GM21447 (cell line): ENCODE measurements around the gene FBXL3.
"Not testable (repeated sequence)": the region's sequence is repeated elsewhere in the genome, so short reads cannot be mapped to it uniquely, and the experiment has no call there.

ENCODE experiments used
- ATAC-seq: cut with Tn5 transposase; IDR thresholded peaks from one replicate; pipeline ENCODE4 v1.9.1; 2021; ENCODE audit not compliant: unreplicated experiment

The FBXL3 gene

GRCh38 chr13:77028202-77028601, 1.2 kb upstream of the FBXL3 start:
- no peak for ATAC-seq

GRCh38 chr13:77026255-77026860, 601 bp downstream of the FBXL3 start:
- peak; percentile 58 for ATAC-seq

GRCh38 chr13:77022341-77022740, 4.6 kb downstream of the FBXL3 start:
- ATAC-seq, result no peak

GRCh38 chr13:77019756-77020155, 7.2 kb downstream of the FBXL3 start:
- ATAC-seq, result no peak

- no peak for ATAC-seq
Observed at GRCh38 chr13:77016888-77017623, 9.9 kb downstream of the FBXL3 start.

- no peak for ATAC-seq
Observed at GRCh38 chr13:77016251-77016812, 10.6 kb downstream of the FBXL3 start.

GRCh38 chr13:77014906-77015685, 11.9 kb downstream of the FBXL3 start:
- ATAC-seq, result no peak

GRCh38 chr13:77013853-77014542, 13.0 kb downstream of the FBXL3 start:
- no peak for ATAC-seq

- ATAC-seq, result not testable (repeated sequence)
Observed at GRCh38 chr13:77009719-77010118, 17.2 kb downstream of the FBXL3 start.

GRCh38 chr13:77009011-77009410, 17.9 kb downstream of the FBXL3 start:
- no peak for ATAC-seq

GRCh38 chr13:77008337-77008736, 18.6 kb downstream of the FBXL3 start:
- not testable (repeated sequence) for ATAC-seq

- ATAC-seq, result no peak
Observed at GRCh38 chr13:77002590-77003190, 24.3 kb downstream of the FBXL3 start.

- ATAC-seq, result no peak
Observed at GRCh38 chr13:77001963-77002587, 24.9 kb downstream of the FBXL3 start.

GRCh38 chr13:77001540-77001939, 25.4 kb downstream of the FBXL3 start:
- no peak for ATAC-seq

GRCh38 chr13:77000475-77000874, 26.5 kb downstream of the FBXL3 start:
- ATAC-seq, result no peak

GRCh38 chr13:76994281-76994680, 32.7 kb downstream of the FBXL3 start:
- ATAC-seq, result no peak

- ATAC-seq, result no peak
Observed at GRCh38 chr13:76993473-76993872, 33.5 kb downstream of the FBXL3 start.

GRCh38 chr13:76993021-76993420, 33.9 kb downstream of the FBXL3 start:
- ATAC-seq, result no peak

- ATAC-seq, result no peak
Observed at GRCh38 chr13:76992548-76993001, 34.4 kb downstream of the FBXL3 start.
